Mammary epithelial cell (primary cell): ENCODE results near the gene TCN2.

Experiments
- EZH2 ChIP-seq: IDR thresholded peaks from 2 replicates; pipeline ENCODE4 v1.6.1; 2012; ENCODE audit warnings: low read length, inconsistent platforms, borderline replicate concordance
- TF ChIP-seq, protein P1 (sequence below), 2 donors: IDR thresholded peaks in 1 of 2; conservative IDR thresholded peaks in 1 of 2; 2 replicates each; pipeline ENCODE4 v1.5.1; 2011 to 2012; ENCODE audit warnings: inconsistent platforms in 2 of 2, low read length in 2 of 2, mild to moderate bottlenecking in 2 of 2, control low read depth in 1 of 2, low read depth in 1 of 2; ENCODE audit not compliant: insufficient read depth in 1 of 2; ENCODE audit errors: extremely low read depth in 1 of 2

DNA sequence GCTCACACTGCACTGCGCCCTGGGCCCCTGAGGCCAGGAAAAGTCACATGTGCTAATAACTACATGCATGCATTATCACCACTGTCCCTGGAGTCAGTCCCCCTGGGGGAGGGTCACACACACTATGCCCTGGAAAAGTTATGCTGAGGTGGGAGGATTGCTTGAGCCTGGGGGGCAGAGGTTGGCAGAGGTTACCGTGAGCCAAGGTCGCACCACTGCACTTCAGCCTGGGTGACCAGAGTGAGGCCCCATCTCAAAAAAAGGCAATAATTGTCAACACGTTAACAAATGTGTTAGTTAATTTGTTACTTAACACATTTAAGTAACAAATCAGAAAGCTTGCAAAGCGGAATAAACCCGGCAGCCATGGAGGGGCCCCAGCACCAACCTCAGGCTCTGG is 47.1 kb upstream of the TCN2 start:
- TF ChIP-seq, protein P1, sequence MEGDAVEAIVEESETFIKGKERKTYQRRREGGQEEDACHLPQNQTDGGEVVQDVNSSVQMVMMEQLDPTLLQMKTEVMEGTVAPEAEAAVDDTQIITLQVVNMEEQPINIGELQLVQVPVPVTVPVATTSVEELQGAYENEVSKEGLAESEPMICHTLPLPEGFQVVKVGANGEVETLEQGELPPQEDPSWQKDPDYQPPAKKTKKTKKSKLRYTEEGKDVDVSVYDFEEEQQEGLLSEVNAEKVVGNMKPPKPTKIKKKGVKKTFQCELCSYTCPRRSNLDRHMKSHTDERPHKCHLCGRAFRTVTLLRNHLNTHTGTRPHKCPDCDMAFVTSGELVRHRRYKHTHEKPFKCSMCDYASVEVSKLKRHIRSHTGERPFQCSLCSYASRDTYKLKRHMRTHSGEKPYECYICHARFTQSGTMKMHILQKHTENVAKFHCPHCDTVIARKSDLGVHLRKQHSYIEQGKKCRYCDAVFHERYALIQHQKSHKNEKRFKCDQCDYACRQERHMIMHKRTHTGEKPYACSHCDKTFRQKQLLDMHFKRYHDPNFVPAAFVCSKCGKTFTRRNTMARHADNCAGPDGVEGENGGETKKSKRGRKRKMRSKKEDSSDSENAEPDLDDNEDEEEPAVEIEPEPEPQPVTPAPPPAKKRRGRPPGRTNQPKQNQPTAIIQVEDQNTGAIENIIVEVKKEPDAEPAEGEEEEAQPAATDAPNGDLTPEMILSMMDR (conservative IDR thresholded peaks at IDR 0.05 in 1 of 2, IDR thresholded peaks at IDR 0.05 in 1 of 2; ENCODE audit: extremely low read depth in 1 of 2, insufficient read depth in 1 of 2, low read depth in 1 of 2, low read length in 2 of 2) = no peak
- no peak for TF ChIP-seq EZH2
